Keratinocyte (primary cell): ENCODE measurements around the gene RELL2.

ENCODE experiments used
- CTCF ChIP-seq, 3 experiments: IDR thresholded peaks in 1 of 3; conservative IDR thresholded peaks in 1 of 3; optimal IDR thresholded peaks in 1 of 3; 2 replicates in 2 of 3; 3 replicates in 1 of 3; pipeline versions ENCODE3 to v1.5.1; 2011; ENCODE audit warnings: low read length in 3 of 3, mild to moderate bottlenecking in 3 of 3, moderate library complexity in 2 of 3, control low read depth in 1 of 3, inconsistent platforms in 1 of 3; ENCODE audit not compliant: insufficient read depth in 2 of 3; ENCODE audit errors: extremely low read depth in 1 of 3
- EZH2 ChIP-seq: IDR thresholded peaks from one replicate; pipeline ENCODE4 v1.6.1; 2012; ENCODE audit warnings: inconsistent platforms, mild to moderate bottlenecking, low read length, moderate library complexity

GRCh38 chr5:141635646-141636045 lies 1.2 kb upstream of the RELL2 start:
- TF ChIP-seq CTCF (optimal IDR thresholded peaks at IDR 0.05 in 1 of 3, IDR thresholded peaks at IDR 0.05 in 1 of 3, conservative IDR thresholded peaks at IDR 0.05 in 1 of 3; ENCODE audit: extremely low read depth in 1 of 3, insufficient read depth in 2 of 3, low read length in 3 of 3) (no peak), EZH2 (no peak)
